ENCODE measurements around the gene CHMP2A.

DNA sequence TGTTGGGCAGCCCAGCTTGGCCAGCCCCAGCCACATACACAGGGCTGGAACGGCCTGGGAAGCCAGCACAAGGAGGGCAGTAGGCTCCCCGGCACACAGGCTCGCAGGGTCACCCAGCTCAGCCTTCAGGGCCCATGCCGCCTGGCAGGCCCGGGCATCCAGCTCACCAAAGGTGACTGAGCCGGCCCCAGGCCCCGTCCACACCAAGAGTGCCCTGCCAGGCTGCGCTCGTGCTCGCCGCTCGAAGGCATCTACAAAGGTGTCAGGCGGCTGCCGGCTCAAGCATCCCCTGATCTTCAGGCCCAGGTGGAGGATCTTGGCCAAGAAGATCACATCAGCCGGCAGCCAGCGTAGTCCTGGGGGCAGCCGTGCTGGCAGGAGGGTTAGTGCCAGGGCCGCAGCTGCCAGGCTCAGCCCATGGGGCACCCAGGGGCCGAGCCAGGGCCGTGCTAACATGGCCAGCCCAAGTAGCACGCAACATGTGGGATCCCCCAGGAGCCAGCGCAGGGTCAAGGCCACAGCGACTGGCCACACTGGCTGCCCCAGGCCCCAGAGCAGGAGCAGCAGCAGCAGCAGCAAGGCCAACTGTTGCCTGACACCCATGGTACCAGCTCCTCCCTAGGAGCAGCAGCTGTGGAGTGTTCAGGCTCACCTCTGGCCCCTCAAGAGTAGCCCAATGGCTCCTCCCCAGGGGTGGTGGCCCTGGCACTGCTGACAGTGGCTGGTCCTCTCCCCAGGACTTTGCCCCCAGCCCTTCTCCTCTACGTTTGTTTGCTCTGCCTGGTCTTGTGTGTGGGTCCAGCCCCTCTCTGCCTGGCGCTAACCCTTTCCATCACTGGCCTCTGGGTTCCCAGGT, 43.3 kb downstream of the CHMP2A start, which contains the start of gene SLC27A5:
- TF ChIP-seq EZH2 (IDR thresholded peaks at IDR 0.05; ENCODE audit: borderline replicate concordance) (no peak), EZH2phosphoT487 (IDR thresholded peaks at IDR 0.05; ENCODE audit: low read depth, severe bottlenecking, unreplicated experiment) (no peak), CTCF (IDR thresholded peaks at IDR 0.05; ENCODE audit: poor library complexity) (no peak)

All from hepatocyte (in vitro differentiated cells).